B cell (primary cell): Measurements from ENCODE around the gene BAZ2B. TPM values are rescaled to one million over a fixed set of nuclear protein-coding genes. Genes with fewer than 3 reads are reported as not detected.

Experiments
- ATAC-seq: fragments of 200-7000 bp; cut with Tn5 transposase; one replicate; pipeline ENCODE4 v1.10.0; 2021; ENCODE audit warnings: low read depth, mild to moderate bottlenecking, moderate number of reproducible peaks, moderate library complexity
- CTCF ChIA-PET: fragments of 350-600 bp; sonication (Branson Sonifier 250); formaldehyde crosslinking; loops from one replicate; lab custom pipeline; 2021; ENCODE audit warnings: antibody characterized with exemption, inconsistent platforms; lab: Charles Lee
- POLR2A ChIA-PET: fragments of 350-600 bp; sonication (Branson Sonifier 250); formaldehyde crosslinking; loops from one replicate; lab custom pipeline; 2021; ENCODE audit warnings: antibody characterized with exemption; lab: Charles Lee
- DNase-seq: peaks from one replicate; pipeline ENCODE4 v3.0.0; 2013
- H2AFZ ChIP-seq: 2 replicates; pipeline ENCODE4 v1.6.1; 2012; ENCODE audit warnings: mild to moderate bottlenecking, low read depth, low read length; ENCODE audit not compliant: insufficient read depth, poor library complexity, severe bottlenecking
- H3K27ac ChIP-seq, 2 donors: 1 replicate in 1 of 2; 2 replicates in 1 of 2; pipeline ENCODE4 v1.5.1; 2012 to 2013; ENCODE audit warnings: low read length in 2 of 2, mild to moderate bottlenecking in 2 of 2, moderate library complexity in 1 of 2
- H3K27me3 ChIP-seq, 4 experiments: fragments of 200-600 bp in 1 of 4; sonication (generic) in 1 of 4; replicated peaks in 1 of 4; 1 replicate in 2 of 4; 2 replicates in 2 of 4; pipeline versions ENCODE4 v1.6.1 to v1.7.0; 2013 to 2016; ENCODE audit warnings: low read length in 3 of 4, mild to moderate bottlenecking in 2 of 4, mixed read lengths in 1 of 4, moderate library complexity in 1 of 4; ENCODE audit not compliant: insufficient read depth in 4 of 4, control insufficient read depth in 3 of 4; ENCODE audit errors: control extremely low read depth in 1 of 4
- H3K36me3 ChIP-seq, 2 experiments: replicated peaks in 1 of 2; 1 replicate in 1 of 2; 2 replicates in 1 of 2; pipeline versions ENCODE4 v1.6.1 to v1.7.1; 2013; ENCODE audit warnings: low read length in 1 of 2; ENCODE audit not compliant: insufficient read depth in 2 of 2, control insufficient read depth in 1 of 2; ENCODE audit errors: control extremely low read depth in 1 of 2, extremely low read depth in 1 of 2
- H3K4me1 ChIP-seq, 2 donors: fragments of 200-600 bp in 1 of 2; sonication (generic) in 1 of 2; 1 replicate in 1 of 2; 2 replicates in 1 of 2; pipeline versions ENCODE4 v1.5.1 to v1.6.1; 2013 to 2017; ENCODE audit warnings: low read length in 2 of 2; ENCODE audit not compliant: control insufficient read depth in 2 of 2, insufficient read depth in 2 of 2
- H3K4me2 ChIP-seq: replicated peaks from 2 replicates; pipeline ENCODE3; 2012; ENCODE audit warnings: mild to moderate bottlenecking, low read depth, low read length; ENCODE audit not compliant: poor library complexity, severe bottlenecking
- H3K4me3 ChIP-seq, 5 experiments: fragments of 200-600 bp in 1 of 5; sonication (generic) in 1 of 5; 1 replicate in 3 of 5; 2 replicates in 2 of 5; pipeline versions ENCODE4 v1.5.1 to v1.7.0; 2011 to 2016; ENCODE audit warnings: low read length in 4 of 5, mild to moderate bottlenecking in 4 of 5, low read depth in 2 of 5, control low read depth in 1 of 5, moderate library complexity in 1 of 5; ENCODE audit not compliant: insufficient read depth in 1 of 5; ENCODE audit errors: control extremely low read depth in 1 of 5, extremely low read depth in 1 of 5
- H3K79me2 ChIP-seq: fragments of 200-600 bp; sonication (generic); one replicate; pipeline ENCODE4 v1.6.0; 2016; ENCODE audit warnings: low read length; ENCODE audit not compliant: control insufficient read depth, insufficient read depth
- H3K9ac ChIP-seq: fragments of 200-600 bp; sonication (generic); 2 replicates; pipeline ENCODE4 v1.6.1; 2017; ENCODE audit warnings: mild to moderate bottlenecking, low read length, moderate library complexity
- H3K9me3 ChIP-seq, 3 donors: one replicate each; pipeline versions ENCODE4 v1.6.1 to v1.7.1; 2013; ENCODE audit warnings: low read length in 2 of 3; ENCODE audit not compliant: control insufficient read depth in 2 of 3, insufficient read depth in 1 of 3; ENCODE audit errors: control extremely low read depth in 1 of 3
- H4K20me1 ChIP-seq: 2 replicates; pipeline ENCODE4 v1.6.0; 2012; ENCODE audit warnings: mild to moderate bottlenecking, low read length; ENCODE audit not compliant: insufficient read depth, control insufficient read depth, poor library complexity, severe bottlenecking
- H3K27ac Mint-ChIP-seq: one replicate; pipeline ENCODE4 v1.8.0; 2021; ENCODE audit warnings: mixed read lengths
- H3K27me3 Mint-ChIP-seq: one replicate; pipeline ENCODE4 v1.8.0; 2021; ENCODE audit warnings: mixed read lengths
- H3K4me1 Mint-ChIP-seq: one replicate; pipeline ENCODE4 v1.8.0; 2021; ENCODE audit warnings: mixed read lengths
- H3K4me3 Mint-ChIP-seq: one replicate; pipeline ENCODE4 v1.8.0; 2021; ENCODE audit warnings: mixed read lengths
- H3K9me3 Mint-ChIP-seq: one replicate; pipeline ENCODE4 v1.8.0; 2022; ENCODE audit warnings: mixed read lengths; ENCODE audit not compliant: insufficient read depth
- CTCF ChIP-seq: fragments of 200-600 bp; IDR thresholded peaks from one replicate; pipeline ENCODE4 v1.8.0; 2022; ENCODE audit warnings: antibody characterized with exemption, mild to moderate bottlenecking
- EZH2 ChIP-seq: IDR thresholded peaks from 2 replicates; pipeline ENCODE4 v1.6.1; 2012; ENCODE audit warnings: borderline replicate concordance, low read depth, mild to moderate bottlenecking, moderate library complexity, low read length; ENCODE audit not compliant: insufficient read depth, poor library complexity, severe bottlenecking
- WGBS: methylation state at CpG from one replicate; pipeline ENCODE4 v1.1.5; 2013; ENCODE audit warnings: missing lambda C conversion rate; ENCODE audit not compliant: insufficient coverage; 5-methylcytosine and 5-hydroxymethylcytosine counted together
- intact Hi-C: fragments of 100-400 bp; cut with micrococcal nuclease; formaldehyde crosslinking; loops from one replicate; pipeline ENCODE4 v1.10.0; 2022
- polyA plus RNA-seq: library from polyadenylated mRNA; depleted of rRNA; stranded (reverse); fragments of >200 nt; gene quantifications from 2 replicates; pipeline ENCODE4 v1.2.3, GENCODE V29; 2012
- total RNA-seq, 2 donors: library from RNA; stranded (reverse); fragments of 120-200 nt in 1 of 2; gene quantifications; 1 replicate in 1 of 2; 2 replicates in 1 of 2; pipeline versions ENCODE4 v1.2.3 to v1.2.4, GENCODE V29; 2013 to 2022

BAZ2B gene
- total and polyA plus RNA-seq, 2 donors (not counting 1 experiment from before 2014, with no cell fraction given), result 8.6 to 42.3 TPM

DNA sequence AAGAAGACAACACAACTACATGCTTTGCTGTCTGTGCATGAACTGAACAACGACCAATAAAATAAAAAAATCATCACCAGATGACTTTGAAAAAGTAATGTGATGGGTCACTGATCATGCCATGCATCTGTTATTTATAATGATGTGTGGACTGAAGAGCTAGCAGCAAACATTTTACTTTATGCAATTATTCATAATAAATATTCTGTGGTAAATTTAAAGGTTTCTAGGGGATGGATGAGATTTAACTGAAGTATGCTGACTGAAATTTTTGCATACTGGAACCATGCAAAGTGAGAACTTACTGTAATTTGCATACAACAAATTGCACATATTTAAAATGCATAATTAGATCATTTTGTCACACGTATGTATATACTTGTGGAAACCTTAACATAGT is 31.3 kb upstream of the BAZ2B start:
- Histone ChIP-seq H3K4me3 (no peak overlapping the region), H3K9me3 (peaks cover 0 to 2% (median 2%) of the 10 kb centered on the region in 3 donors), H3K4me2 (no peak overlapping the region), H4K20me1 (no peaks in the 10 kb centered on the region), H3K27me3 (no peaks in the 10 kb centered on the region), H3K36me3 (no peaks in the 10 kb centered on the region), H3K9ac (no peak overlapping the region), H2AFZ (no peak overlapping the region), H3K79me2 (no peaks in the 10 kb centered on the region), H3K4me1 (no peaks in the 10 kb centered on the region), H3K27ac (no peak overlapping the region)
- no CpG with 5 or more reads among the region's 2 CpGs for WGBS
- H3K9me3 Mint-ChIP-seq, result peaks cover 9% of the 10 kb centered on the region
- no peaks in the 10 kb centered on the region for H3K4me1 Mint-ChIP-seq
- no peak overlapping the region for H3K27ac Mint-ChIP-seq
- CTCF ChIA-PET, result interaction anchor here (0.7 kb wide), 1 partner anchor 310 kb away, joined by 3 read pairs; no protein-coding TSS in a partner anchor
- no peak overlapping the region for H3K4me3 Mint-ChIP-seq
- no peaks in the 10 kb centered on the region for H3K27me3 Mint-ChIP-seq
- TF ChIP-seq EZH2 (no peak), CTCF (no peak)
- intact Hi-C loops, result no loop called here
- DNase-seq (no peak), ATAC-seq (no peak)
- POLR2A ChIA-PET, result no interaction called here

GRCh38 chr2:159640176-159640575 is 23.8 kb upstream of the BAZ2B start:
- no peak overlapping the region for H3K27ac Mint-ChIP-seq
- no peak overlapping the region for H3K9ac ChIP-seq
- intact Hi-C loops, result no loop called here
- H3K27ac ChIP-seq, result no peak overlapping the region
- H3K36me3 ChIP-seq, result no peaks in the 10 kb centered on the region
- H3K9me3 Mint-ChIP-seq, result peaks cover 5% of the 10 kb centered on the region
- H3K4me2 ChIP-seq, result no peak overlapping the region
- H2AFZ ChIP-seq, result no peak overlapping the region
- no peak overlapping the region for H3K4me3 ChIP-seq
- H3K27me3 ChIP-seq, result no peaks in the 10 kb centered on the region
- no CpG with 5 or more reads among the region's 1 CpG for WGBS
- DNase-seq (no peak), ATAC-seq (no peak)
- H3K9me3 ChIP-seq, result peaks cover 0 to 2% (median 0%) of the 10 kb centered on the region in 3 donors
- no peaks in the 10 kb centered on the region for H3K27me3 Mint-ChIP-seq
- ChIA-PET CTCF (no interaction called here), POLR2A (no interaction called here)
- TF ChIP-seq CTCF (no peak), EZH2 (no peak)
- H3K4me3 Mint-ChIP-seq, result no peak overlapping the region
- no peaks in the 10 kb centered on the region for H3K79me2 ChIP-seq
- H3K4me1 ChIP-seq, result no peaks in the 10 kb centered on the region
- H3K4me1 Mint-ChIP-seq, result no peaks in the 10 kb centered on the region
- H4K20me1 ChIP-seq, result no peaks in the 10 kb centered on the region
